Esophagus squamous epithelium (tissue), 5 donors: Measurements from ENCODE around the gene LARP4B. TPM values are rescaled to one million over a fixed set of nuclear protein-coding genes. Genes with fewer than 3 reads are reported as not detected.

ENCODE experiments used
- DNase-seq: peaks from one replicate; lab custom pipeline; 2025; lab: John Stamatoyannopoulos, UW
- H3K27ac ChIP-seq, 4 donors: fragments of 200-600 bp; sonication (generic); one replicate each; pipeline ENCODE4 v1.5.1; 2016 to 2019; ENCODE audit warnings: mild to moderate bottlenecking in 1 of 4
- H3K27me3 ChIP-seq, 4 donors: fragments of 200-600 bp; sonication (generic); 1 replicate in 3 of 4; 2 replicates in 1 of 4; pipeline versions ENCODE4 v1.5.1 to v1.6.0; 2017 to 2021; ENCODE audit warnings: antibody characterized with exemption in 1 of 4
- H3K36me3 ChIP-seq, 3 donors: fragments of 200-600 bp; sonication (generic); one replicate each; pipeline ENCODE4 v1.5.1; 2016 to 2019
- H3K4me1 ChIP-seq, 3 donors: fragments of 200-600 bp; sonication (generic); one replicate each; pipeline ENCODE4 v1.5.1; 2017 to 2019
- H3K4me3 ChIP-seq, 4 donors: fragments of 200-600 bp; sonication (generic); 1 replicate in 3 of 4; 2 replicates in 1 of 4; pipeline ENCODE4 v1.5.1; 2016 to 2019; ENCODE audit warnings: mild to moderate bottlenecking in 2 of 4, moderate library complexity in 1 of 4
- H3K9me3 ChIP-seq, 3 donors: fragments of 200-600 bp; sonication (generic); one replicate each; pipeline ENCODE4 v1.5.1; 2016 to 2019
- POLR2A ChIP-seq, 4 donors: fragments of 450-650 bp; IDR thresholded peaks; one replicate each; pipeline ENCODE4 v1.6.1; 2017; ENCODE audit warnings: antibody characterized with exemption in 4 of 4, mild to moderate bottlenecking in 4 of 4, moderate library complexity in 3 of 4
- WGBS, 2 donors: methylation state at CpG; one replicate each; pipeline ENCODE4 v1.1.5; 2018; 5-methylcytosine and 5-hydroxymethylcytosine counted together
- intact Hi-C: fragments of 100-400 bp; cut with DNase I; formaldehyde crosslinking; loops from one replicate; pipeline ENCODE4 v1.15.0; 2022
- total RNA-seq, 4 donors: library from RNA; depleted of rRNA; stranded (reverse); fragments of >200 nt; gene quantifications; one replicate each; pipeline ENCODE4 v1.1.0, GENCODE V29; 2016
- TF ChIP-seq, protein P1 (sequence below), 6 experiments: fragments of 450-650 bp in 4 of 6; fragments of 200-600 bp in 2 of 6; sonication (generic) in 2 of 6; IDR thresholded peaks; one replicate each; pipeline ENCODE4 v1.5.1; 2016 to 2019; ENCODE audit warnings: antibody characterized with exemption in 6 of 6, mild to moderate bottlenecking in 4 of 6, moderate library complexity in 4 of 6
- donor health status: DM: yes; HTN: yes; CAD: no.

LARP4B gene
- total RNA-seq, 4 donors from 2014 or later: 32.7 to 75.5 (median 63.4) TPM

DNA sequence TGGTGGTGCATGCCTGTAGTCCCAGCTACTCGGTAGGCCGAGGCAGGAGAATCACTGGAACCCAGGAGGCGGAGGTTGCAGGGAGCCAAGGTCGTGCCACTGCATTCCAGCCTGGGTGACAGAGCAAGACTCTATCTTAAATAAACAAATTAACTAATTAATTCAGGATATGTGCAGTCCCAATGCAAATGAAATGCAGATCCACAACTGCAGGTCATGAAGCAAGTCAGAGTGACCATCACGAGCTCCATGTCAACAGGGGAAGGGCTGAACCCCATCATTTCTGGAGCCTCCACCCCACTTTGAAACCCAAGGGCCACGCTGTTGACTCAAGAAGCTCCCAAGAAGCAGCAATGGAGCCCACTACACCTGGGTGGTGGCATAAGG, 115.4 kb downstream of the LARP4B start:
- no peak overlapping the region for H3K27ac ChIP-seq
- no peaks in the 10 kb centered on the region for H3K27me3 ChIP-seq
- TF ChIP-seq, protein P1, sequence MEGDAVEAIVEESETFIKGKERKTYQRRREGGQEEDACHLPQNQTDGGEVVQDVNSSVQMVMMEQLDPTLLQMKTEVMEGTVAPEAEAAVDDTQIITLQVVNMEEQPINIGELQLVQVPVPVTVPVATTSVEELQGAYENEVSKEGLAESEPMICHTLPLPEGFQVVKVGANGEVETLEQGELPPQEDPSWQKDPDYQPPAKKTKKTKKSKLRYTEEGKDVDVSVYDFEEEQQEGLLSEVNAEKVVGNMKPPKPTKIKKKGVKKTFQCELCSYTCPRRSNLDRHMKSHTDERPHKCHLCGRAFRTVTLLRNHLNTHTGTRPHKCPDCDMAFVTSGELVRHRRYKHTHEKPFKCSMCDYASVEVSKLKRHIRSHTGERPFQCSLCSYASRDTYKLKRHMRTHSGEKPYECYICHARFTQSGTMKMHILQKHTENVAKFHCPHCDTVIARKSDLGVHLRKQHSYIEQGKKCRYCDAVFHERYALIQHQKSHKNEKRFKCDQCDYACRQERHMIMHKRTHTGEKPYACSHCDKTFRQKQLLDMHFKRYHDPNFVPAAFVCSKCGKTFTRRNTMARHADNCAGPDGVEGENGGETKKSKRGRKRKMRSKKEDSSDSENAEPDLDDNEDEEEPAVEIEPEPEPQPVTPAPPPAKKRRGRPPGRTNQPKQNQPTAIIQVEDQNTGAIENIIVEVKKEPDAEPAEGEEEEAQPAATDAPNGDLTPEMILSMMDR (IDR thresholded peaks at IDR 0.05): no peak
- TF ChIP-seq POLR2A (IDR thresholded peaks at IDR 0.05): no peak
- no peaks in the 10 kb centered on the region for H3K9me3 ChIP-seq
- no peak overlapping the region for H3K4me3 ChIP-seq
- H3K36me3 ChIP-seq: peaks cover 36 to 100% (median 52%) of the 10 kb centered on the region in 3 donors
- no peak for DNase-seq
- WGBS, 2 donors: 80 to 86% methylated on average over 2 to 6 of the region's 6 CpGs
- intact Hi-C loops: no loop called here
- H3K4me1 ChIP-seq: no peaks in the 10 kb centered on the region

DNA sequence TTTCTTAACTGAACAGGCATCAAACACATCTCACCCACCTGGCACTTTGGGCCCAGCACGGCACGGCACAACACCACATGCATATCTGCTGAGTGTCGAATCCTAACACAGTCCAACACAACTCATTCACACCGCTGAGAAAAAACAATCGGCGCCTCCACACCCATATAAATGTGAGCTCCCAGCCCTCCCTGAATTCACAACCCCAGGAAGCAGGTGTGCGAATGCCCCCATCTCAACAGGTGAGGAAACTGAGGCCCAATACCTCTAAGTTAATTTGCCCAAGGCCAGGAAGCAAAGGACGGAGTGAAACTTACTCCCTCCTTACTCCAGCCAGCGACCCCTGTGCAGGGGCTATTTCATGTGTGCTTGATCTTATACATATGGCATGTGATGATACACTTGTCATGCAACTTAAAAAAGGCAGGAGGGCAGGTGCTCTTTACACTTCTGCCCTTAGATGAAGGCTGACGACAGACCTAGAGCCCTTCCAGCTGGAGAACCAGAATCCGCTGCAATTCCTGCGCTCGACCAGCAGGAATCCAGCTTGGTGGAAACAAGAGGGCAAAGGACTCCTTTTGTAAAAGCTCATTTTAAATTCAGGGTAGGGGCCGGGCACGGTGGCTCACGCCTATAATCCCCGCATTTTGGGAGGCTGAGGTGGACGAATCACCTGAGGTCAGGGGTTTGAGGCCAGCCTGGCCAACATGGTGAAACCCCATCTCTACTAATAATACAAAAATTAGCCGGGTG, 116.0 kb downstream of the LARP4B start:
- intact Hi-C loops: no loop called here
- DNase-seq: no peak
- H3K4me3 ChIP-seq: no peak overlapping the region
- no peak overlapping the region for H3K27ac ChIP-seq
- H3K36me3 ChIP-seq: peaks cover 36 to 100% (median 52%) of the 10 kb centered on the region in 3 donors
- H3K9me3 ChIP-seq: no peaks in the 10 kb centered on the region
- H3K4me1 ChIP-seq: no peaks in the 10 kb centered on the region
- H3K27me3 ChIP-seq: no peaks in the 10 kb centered on the region
- 95% methylated on average over 8 to 14 of the region's 19 CpGs for WGBS, 2 donors
- TF ChIP-seq, protein P1 (IDR thresholded peaks at IDR 0.05): peak in 1 of 6 experiments; percentile 10
- no peak for TF ChIP-seq POLR2A (IDR thresholded peaks at IDR 0.05)

DNA sequence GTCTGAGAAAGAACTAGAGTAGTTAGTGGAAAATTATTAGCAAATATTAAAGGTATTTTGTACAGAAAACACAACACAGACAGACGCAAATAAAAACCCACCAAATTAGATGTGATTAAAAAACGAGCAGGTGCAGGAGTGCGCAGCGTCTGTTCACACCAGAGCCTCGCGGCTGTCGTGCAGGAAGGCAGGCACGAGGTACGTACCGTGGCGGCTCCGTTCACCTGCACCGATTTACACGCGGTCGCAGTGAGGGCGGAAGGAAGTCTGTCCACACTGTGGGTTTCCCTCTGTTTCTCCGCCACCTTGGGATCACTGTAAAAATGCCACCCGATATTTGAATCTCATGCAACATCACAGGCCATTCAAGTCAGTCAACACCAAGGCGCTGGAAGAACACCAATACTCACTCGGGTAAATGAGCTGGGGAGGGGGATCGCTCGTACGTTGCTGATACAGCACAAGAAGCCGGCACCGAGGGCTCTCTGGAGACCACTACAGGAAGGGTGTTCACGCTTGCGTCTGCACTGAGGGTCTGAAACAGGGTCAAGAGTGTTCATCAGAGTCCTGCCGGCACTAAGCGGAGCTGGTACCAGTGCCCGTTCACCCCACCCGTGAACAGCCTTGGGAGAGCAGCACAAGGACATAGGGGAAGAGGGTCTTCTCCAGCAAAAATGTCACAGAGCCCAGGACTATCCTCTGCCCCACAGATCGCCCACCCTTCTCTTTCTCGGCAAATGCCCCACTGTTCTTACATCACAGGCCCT, 116.8 kb downstream of the LARP4B start:
- no peak overlapping the region for H3K4me3 ChIP-seq
- no peaks in the 10 kb centered on the region for H3K27me3 ChIP-seq
- no peak for TF ChIP-seq POLR2A (IDR thresholded peaks at IDR 0.05)
- TF ChIP-seq, protein P1 (IDR thresholded peaks at IDR 0.05): no peak
- H3K4me1 ChIP-seq: no peaks in the 10 kb centered on the region
- 93 to 94% methylated on average over 27 to 29 of the region's 34 CpGs for WGBS, 2 donors
- H3K9me3 ChIP-seq: no peaks in the 10 kb centered on the region
- no peak overlapping the region for H3K27ac ChIP-seq
- DNase-seq: no peak
- H3K36me3 ChIP-seq: peaks cover 34 to 100% (median 44%) of the 10 kb centered on the region in 3 donors
- intact Hi-C loops: no loop called here

DNA sequence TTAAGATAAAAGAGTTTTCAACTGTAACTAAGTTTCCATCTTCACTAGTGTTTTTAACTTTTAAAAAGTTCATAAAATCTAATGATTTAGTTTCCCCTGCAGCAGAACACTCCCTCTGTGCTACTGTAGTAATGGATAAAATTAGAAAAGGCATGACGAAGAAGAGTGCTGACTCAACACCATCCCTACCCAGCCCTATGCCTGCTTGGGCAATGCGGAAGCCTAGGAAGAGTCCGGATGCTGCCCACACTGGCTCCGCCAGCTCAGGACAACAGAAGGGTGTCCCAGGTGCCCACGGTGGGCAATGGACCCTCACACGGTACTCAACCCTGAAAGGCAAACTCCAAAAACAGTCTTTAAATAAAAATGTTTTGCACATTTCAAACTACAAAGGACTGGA, 118.2 kb downstream of the LARP4B start:
- Histone ChIP-seq H3K4me3 (no peak overlapping the region), H3K9me3 (no peaks in the 10 kb centered on the region), H3K4me1 (no peaks in the 10 kb centered on the region), H3K36me3 (peaks cover 37 to 100% (median 37%) of the 10 kb centered on the region in 3 donors), H3K27ac (no peak overlapping the region), H3K27me3 (no peaks in the 10 kb centered on the region)
- intact Hi-C loops: no loop called here
- no peak for TF ChIP-seq POLR2A (IDR thresholded peaks at IDR 0.05)
- TF ChIP-seq, protein P1 (IDR thresholded peaks at IDR 0.05): no peak
- no peak for DNase-seq
- WGBS, 2 donors: 86 to 90% methylated on average over 6 of the region's 6 CpGs

DNA sequence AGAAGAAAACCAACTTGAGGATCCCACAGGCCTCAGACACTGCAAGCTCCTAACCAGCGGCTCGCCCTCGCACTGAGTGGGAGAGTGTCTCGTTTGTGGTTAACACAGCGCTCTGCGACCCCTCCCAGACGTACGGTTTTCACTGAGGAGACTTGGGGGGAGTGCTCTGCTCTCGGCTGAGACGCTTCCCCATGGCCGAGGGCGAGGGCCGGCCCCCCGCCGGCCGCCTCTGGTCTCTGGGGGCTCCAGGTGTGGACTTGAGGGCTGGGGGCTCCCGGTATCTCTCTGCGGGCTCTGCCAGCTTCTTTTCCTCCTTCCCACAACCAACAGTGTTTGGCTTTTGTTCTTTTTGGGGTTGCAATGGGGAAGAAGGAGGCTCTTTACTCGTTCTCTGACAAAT, 118.7 kb downstream of the LARP4B start:
- 90 to 97% methylated on average over 6 to 19 of the region's 19 CpGs for WGBS, 2 donors
- TF ChIP-seq, protein P1 (IDR thresholded peaks at IDR 0.05): no peak
- no peak for TF ChIP-seq POLR2A (IDR thresholded peaks at IDR 0.05)
- intact Hi-C loops: no loop called here
- no peaks in the 10 kb centered on the region for H3K27me3 ChIP-seq
- no peaks in the 10 kb centered on the region for H3K9me3 ChIP-seq
- no peak overlapping the region for H3K4me3 ChIP-seq
- DNase-seq: no peak
- no peaks in the 10 kb centered on the region for H3K4me1 ChIP-seq
- peaks cover 37 to 100% (median 38%) of the 10 kb centered on the region in 3 donors for H3K36me3 ChIP-seq
- H3K27ac ChIP-seq: no peak overlapping the region
